SJSA1 (cell line): Measurements from ENCODE around the gene OLFML1. TPM values are rescaled to one million over a fixed set of nuclear protein-coding genes. Genes with fewer than 3 reads are reported as not detected.

Source experiments
- DNase-seq, 2 experiments: peaks; one replicate each; pipeline ENCODE4 v3.0.0-alpha.2; 2015 to 2020; ENCODE audit warnings: low spot score in 2 of 2, low read depth in 1 of 2
- H3K27ac ChIP-seq: fragments of 250-450 bp; sonication (Bioruptor Pico); 2 replicates; pipeline ENCODE4 v1.5.1; 2020; ENCODE audit warnings: mild to moderate bottlenecking, moderate library complexity
- H3K27me3 ChIP-seq: fragments of 250-450 bp; sonication (Bioruptor Pico); replicated peaks from 2 replicates; pipeline ENCODE4 v1.5.1; 2020; ENCODE audit warnings: mild to moderate bottlenecking, moderate library complexity
- H3K36me3 ChIP-seq: fragments of 250-450 bp; sonication (Bioruptor Pico); 2 replicates; pipeline ENCODE4 v1.5.1; 2020; ENCODE audit warnings: mild to moderate bottlenecking
- H3K4me1 ChIP-seq: fragments of 250-450 bp; sonication (Bioruptor Pico); replicated peaks from 2 replicates; pipeline ENCODE4 v1.6.1; 2021; ENCODE audit warnings: mild to moderate bottlenecking
- H3K4me3 ChIP-seq: fragments of 250-450 bp; sonication (Bioruptor Pico); 2 replicates; pipeline ENCODE4 v1.5.1; 2020; ENCODE audit warnings: mild to moderate bottlenecking
- H3K9me3 ChIP-seq: fragments of 250-450 bp; sonication (Bioruptor Pico); replicated peaks from 2 replicates; pipeline ENCODE4 v1.5.1; 2020; ENCODE audit warnings: mild to moderate bottlenecking
- total RNA-seq: library from RNA; depleted of rRNA; stranded (reverse); fragments of >200 nt; shearing (Covaris generic); gene quantifications from 2 replicates; pipeline ENCODE4 v1.2.3, GENCODE V29; 2014; rRNA removed

OLFML1 gene
- total RNA-seq: 0.09 and 1.1 TPM in 2 replicates

GRCh38 chr11:7485186-7486097, at the start of gene OLFML1:
OLFML1 (plus strand) TSS chr11:7485506; CDS start chr11:7485876, 370 bp downstream.
- Histone ChIP-seq H3K4me3 (no peak within 1 kb of the TSS), H3K27ac (no peak within 1 kb of the TSS), H3K27me3 (no peaks in the 10 kb centered on the region), H3K36me3 (no peaks in the 10 kb centered on the region), H3K4me1 (peaks cover 13% of the 10 kb centered on the region), H3K9me3 (no peaks in the 10 kb centered on the region)
- DNase-seq: no peak

DNA sequence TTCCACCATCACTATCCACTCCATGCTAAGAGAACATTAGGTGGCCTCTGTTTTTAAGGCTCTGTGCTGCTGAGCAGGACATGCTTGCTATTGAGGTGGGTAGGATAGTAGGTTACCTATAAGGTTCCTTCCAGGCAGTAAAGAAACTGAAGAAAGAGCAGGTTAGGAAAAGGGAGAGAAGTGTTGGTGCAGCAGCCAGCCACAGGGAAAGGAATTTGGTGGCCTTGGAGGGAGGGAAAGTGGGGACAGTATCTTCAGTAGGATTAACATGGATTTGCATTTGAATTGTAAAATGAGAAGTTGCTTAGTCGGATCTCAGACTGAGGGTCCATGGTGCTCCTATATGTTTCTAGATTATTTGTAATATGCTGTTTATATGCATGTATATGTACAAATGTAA, 49.2 kb upstream of the OLFML1 start:
- Histone ChIP-seq H3K4me1 (peaks cover 21% of the 10 kb centered on the region), H3K27ac (no peak overlapping the region), H3K36me3 (no peaks in the 10 kb centered on the region), H3K4me3 (no peak overlapping the region), H3K9me3 (no peaks in the 10 kb centered on the region), H3K27me3 (no peaks in the 10 kb centered on the region)
- no peak for DNase-seq

DNA sequence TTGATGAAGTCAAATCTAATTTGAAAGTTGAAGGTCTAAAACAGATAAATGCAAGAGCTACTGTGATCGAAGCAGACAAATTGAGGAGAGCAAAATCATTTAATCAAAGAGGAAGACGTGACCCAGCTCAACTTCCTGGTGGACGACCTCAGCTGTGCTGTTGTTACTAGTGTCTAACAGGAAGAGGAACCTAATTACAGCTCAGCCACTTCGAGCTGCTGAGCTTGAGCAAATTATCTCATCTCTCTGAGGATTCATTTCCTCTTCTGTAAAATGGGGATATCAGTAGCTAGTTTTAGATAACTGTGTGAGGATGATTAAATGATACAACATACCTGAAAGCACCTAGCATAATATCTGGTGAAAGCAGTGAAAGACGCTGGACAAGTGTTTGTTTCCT, 48.6 kb upstream of the OLFML1 start:
- H3K9me3 ChIP-seq: no peaks in the 10 kb centered on the region
- peak overlapping the region; percentile 79 for H3K27ac ChIP-seq
- H3K36me3 ChIP-seq: no peaks in the 10 kb centered on the region
- H3K4me1 ChIP-seq: peaks cover 21% of the 10 kb centered on the region
- H3K4me3 ChIP-seq: no peak overlapping the region
- no peaks in the 10 kb centered on the region for H3K27me3 ChIP-seq
- DNase-seq: no peak

DNA sequence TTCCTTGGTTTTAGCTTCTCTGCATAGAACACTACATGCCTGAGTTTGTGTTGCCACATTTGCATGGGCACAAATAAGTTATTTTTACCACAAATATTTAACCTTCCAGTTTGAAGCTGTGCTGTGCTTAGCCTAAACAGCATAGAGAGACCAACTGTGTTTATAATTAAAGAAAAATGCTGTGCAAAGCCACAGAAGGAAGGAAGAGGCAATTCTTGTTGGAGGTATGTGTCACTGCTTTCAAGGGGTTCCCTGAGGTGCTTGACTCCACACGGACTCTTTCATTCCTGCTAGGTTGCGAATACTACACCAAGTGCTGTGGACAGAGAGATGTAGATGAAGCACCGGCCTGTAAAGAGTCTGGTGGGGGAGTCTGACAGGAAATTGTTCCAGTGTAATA, 47.6 kb upstream of the OLFML1 start:
- Histone ChIP-seq H3K36me3 (no peaks in the 10 kb centered on the region), H3K4me1 (peaks cover 21% of the 10 kb centered on the region)
- peak; percentile 57 to 76 for DNase-seq

GRCh38 chr11:7439746-7440320, 45.5 kb upstream of the OLFML1 start:
- Histone ChIP-seq H3K36me3 (no peaks in the 10 kb centered on the region), H3K27me3 (no peaks in the 10 kb centered on the region), H3K4me3 (no peak overlapping the region), H3K9me3 (no peaks in the 10 kb centered on the region), H3K4me1 (peaks cover 21% of the 10 kb centered on the region), H3K27ac (no peak overlapping the region)
- no peak for DNase-seq

More for the DNA sequence above, 47.6 kb upstream of the OLFML1 start:
- H3K27ac ChIP-seq: peak overlapping the region; percentile 79
- no peaks in the 10 kb centered on the region for H3K27me3 ChIP-seq
- H3K4me3 ChIP-seq: no peak overlapping the region
- no peaks in the 10 kb centered on the region for H3K9me3 ChIP-seq

GRCh38 chr11:7442588-7443215, 42.6 kb upstream of the OLFML1 start:
- peak; percentile 33 to 50 for DNase-seq
- Histone ChIP-seq H3K36me3 (no peaks in the 10 kb centered on the region), H3K27me3 (no peaks in the 10 kb centered on the region), H3K4me3 (no peak overlapping the region), H3K4me1 (peaks cover 8% of the 10 kb centered on the region), H3K9me3 (no peaks in the 10 kb centered on the region), H3K27ac (no peak overlapping the region)

GRCh38 chr11:7444091-7444981, 41.0 kb upstream of the OLFML1 start:
- H3K4me3 ChIP-seq: no peak overlapping the region
- H3K36me3 ChIP-seq: no peaks in the 10 kb centered on the region
- no peak for DNase-seq
- no peaks in the 10 kb centered on the region for H3K4me1 ChIP-seq
- H3K9me3 ChIP-seq: no peaks in the 10 kb centered on the region
- H3K27ac ChIP-seq: no peak overlapping the region
- H3K27me3 ChIP-seq: no peaks in the 10 kb centered on the region

DNA sequence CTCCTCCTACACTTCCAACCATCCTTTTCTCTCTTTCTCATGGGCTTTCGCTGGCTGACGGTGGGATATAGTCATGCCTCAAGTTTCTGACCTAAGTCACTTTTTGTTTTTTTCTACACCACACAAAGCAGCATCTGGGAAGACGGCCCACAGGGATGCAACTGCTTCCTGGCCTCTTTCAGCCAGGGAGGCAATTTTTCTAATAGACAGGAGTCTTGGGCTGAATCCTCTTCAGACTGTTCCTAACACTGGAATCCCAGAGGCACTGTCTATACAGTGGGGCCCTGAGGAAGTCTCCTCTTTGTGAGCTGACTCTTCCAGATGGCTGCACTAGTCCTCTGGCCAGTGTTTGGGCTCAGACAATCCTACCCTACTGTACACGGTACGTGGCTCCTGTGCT, 39.7 kb upstream of the OLFML1 start:
- no peak overlapping the region for H3K27ac ChIP-seq
- no peak overlapping the region for H3K4me3 ChIP-seq
- no peak for DNase-seq
- no peaks in the 10 kb centered on the region for H3K27me3 ChIP-seq
- no peaks in the 10 kb centered on the region for H3K9me3 ChIP-seq
- H3K4me1 ChIP-seq: no peaks in the 10 kb centered on the region
- no peaks in the 10 kb centered on the region for H3K36me3 ChIP-seq

GRCh38 chr11:7448201-7448600, 37.1 kb upstream of the OLFML1 start:
- H3K9me3 ChIP-seq: no peaks in the 10 kb centered on the region
- DNase-seq: no peak
- H3K36me3 ChIP-seq: no peaks in the 10 kb centered on the region
- no peak overlapping the region for H3K27ac ChIP-seq
- H3K4me3 ChIP-seq: no peak overlapping the region
- H3K4me1 ChIP-seq: no peaks in the 10 kb centered on the region
- H3K27me3 ChIP-seq: no peaks in the 10 kb centered on the region

GRCh38 chr11:7449211-7449840, 36.0 kb upstream of the OLFML1 start:
- H3K27me3 ChIP-seq: no peaks in the 10 kb centered on the region
- no peaks in the 10 kb centered on the region for H3K9me3 ChIP-seq
- DNase-seq: no peak
- H3K27ac ChIP-seq: no peak overlapping the region
- H3K36me3 ChIP-seq: no peaks in the 10 kb centered on the region
- no peaks in the 10 kb centered on the region for H3K4me1 ChIP-seq
- no peak overlapping the region for H3K4me3 ChIP-seq

- no peaks in the 10 kb centered on the region for H3K36me3 ChIP-seq
- H3K27ac ChIP-seq: no peak overlapping the region
- no peaks in the 10 kb centered on the region for H3K9me3 ChIP-seq
- no peaks in the 10 kb centered on the region for H3K4me1 ChIP-seq
- no peak overlapping the region for H3K4me3 ChIP-seq
- H3K27me3 ChIP-seq: no peaks in the 10 kb centered on the region
- no peak for DNase-seq
Observed at GRCh38 chr11:7449841-7450214, 35.5 kb upstream of the OLFML1 start.

DNA sequence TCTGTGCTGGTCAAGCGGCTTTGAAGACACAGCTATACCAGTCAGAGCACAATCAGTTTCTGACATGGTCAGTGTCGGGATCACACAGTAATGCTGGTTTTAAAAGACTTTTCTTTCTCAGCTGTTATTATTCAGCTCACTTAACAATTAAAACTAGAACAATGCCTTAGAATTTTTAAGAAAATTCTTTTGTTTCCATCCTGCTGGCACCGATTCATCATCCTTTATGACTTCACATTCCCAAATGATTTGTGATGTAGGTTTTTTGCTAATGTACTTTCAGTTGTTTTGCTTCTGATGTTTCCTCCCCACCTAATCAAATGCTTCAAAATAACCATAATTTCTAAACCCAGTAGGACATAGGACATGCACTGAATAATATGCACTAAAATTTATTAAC, 34.5 kb upstream of the OLFML1 start:
- no peak for DNase-seq
- no peak overlapping the region for H3K4me3 ChIP-seq
- H3K9me3 ChIP-seq: no peaks in the 10 kb centered on the region
- no peak overlapping the region for H3K27ac ChIP-seq
- no peaks in the 10 kb centered on the region for H3K27me3 ChIP-seq
- H3K36me3 ChIP-seq: no peaks in the 10 kb centered on the region
- no peaks in the 10 kb centered on the region for H3K4me1 ChIP-seq

- no peak overlapping the region for H3K27ac ChIP-seq
- H3K27me3 ChIP-seq: no peaks in the 10 kb centered on the region
- no peak overlapping the region for H3K4me3 ChIP-seq
- no peak for DNase-seq
- no peaks in the 10 kb centered on the region for H3K36me3 ChIP-seq
- H3K4me1 ChIP-seq: no peaks in the 10 kb centered on the region
- H3K9me3 ChIP-seq: no peaks in the 10 kb centered on the region
Observed at GRCh38 chr11:7451520-7451919, 33.8 kb upstream of the OLFML1 start.
